CD8-positive, alpha-beta memory T cell (primary cell): ENCODE data around the gene NPAS3. TPM values are rescaled to one million over a fixed set of nuclear protein-coding genes. Genes with fewer than 3 reads are reported as not detected.
A peak's percentile ranks its signal among the peaks of the same experiment; 100 is the strongest.

Experiments
- CTCF ChIA-PET: fragments of 350-600 bp; sonication (Branson Sonifier 250); formaldehyde crosslinking; loops from one replicate; lab custom pipeline; 2021; ENCODE audit warnings: antibody characterized with exemption; lab: Charles Lee
- POLR2A ChIA-PET: fragments of 350-600 bp; sonication (Branson Sonifier 250); formaldehyde crosslinking; loops from one replicate; lab custom pipeline; 2021; ENCODE audit warnings: antibody characterized with exemption; lab: Charles Lee
- DNase-seq, 5 donors: peaks; one replicate each; pipeline versions ENCODE4 v3.0.0 to v3.0.0-alpha.2; 2020 to 2022; ENCODE audit warnings: mixed read lengths in 1 of 5
- H3K27ac ChIP-seq: one replicate; pipeline ENCODE4 v1.7.0; 2013; ENCODE audit warnings: low read depth, mild to moderate bottlenecking, low read length, moderate library complexity
- H3K27me3 ChIP-seq: 2 replicates; pipeline ENCODE4 v1.7.0; 2013; ENCODE audit warnings: low read length, mild to moderate bottlenecking; ENCODE audit not compliant: insufficient read depth, poor library complexity, severe bottlenecking
- H3K36me3 ChIP-seq: 2 replicates; pipeline ENCODE4 v1.7.0; 2013; ENCODE audit warnings: mild to moderate bottlenecking, low read length, moderate library complexity; ENCODE audit not compliant: insufficient read depth
- H3K4me1 ChIP-seq: 2 replicates; pipeline ENCODE4 v1.7.0; 2013; ENCODE audit warnings: mild to moderate bottlenecking, low read length, moderate library complexity; ENCODE audit not compliant: insufficient read depth
- H3K4me3 ChIP-seq: 2 replicates; pipeline ENCODE4 v1.7.0; 2013; ENCODE audit warnings: mild to moderate bottlenecking, low read length
- H3K9me3 ChIP-seq: 2 replicates; pipeline ENCODE4 v1.7.0; 2013; ENCODE audit warnings: mild to moderate bottlenecking, low read length
- H3K27ac Mint-ChIP-seq, 8 donors: one replicate each; pipeline ENCODE4 v1.8.0; 2020 to 2021; ENCODE audit warnings: mixed read lengths in 8 of 8, mild to moderate bottlenecking in 6 of 8, inconsistent platforms in 3 of 8, moderate library complexity in 3 of 8
- H3K27me3 Mint-ChIP-seq, 2 donors: one replicate each; pipeline ENCODE4 v1.8.0; 2020 to 2021; ENCODE audit warnings: mixed read lengths in 2 of 2, mild to moderate bottlenecking in 1 of 2, moderate library complexity in 1 of 2
- H3K36me3 Mint-ChIP-seq, 3 donors: one replicate each; pipeline ENCODE4 v1.8.0; 2020 to 2021; ENCODE audit warnings: mixed read lengths in 3 of 3, inconsistent platforms in 1 of 3, mild to moderate bottlenecking in 1 of 3
- H3K4me1 Mint-ChIP-seq, 3 donors: one replicate each; pipeline ENCODE4 v1.8.0; 2020 to 2021; ENCODE audit warnings: mixed read lengths in 3 of 3, inconsistent platforms in 1 of 3, mild to moderate bottlenecking in 1 of 3
- H3K4me3 Mint-ChIP-seq, 7 donors: one replicate each; pipeline ENCODE4 v1.8.0; 2020 to 2021; ENCODE audit warnings: mixed read lengths in 7 of 7, mild to moderate bottlenecking in 6 of 7, moderate library complexity in 4 of 7, inconsistent platforms in 2 of 7
- H3K9me3 Mint-ChIP-seq, 5 donors: one replicate each; pipeline ENCODE4 v1.8.0; 2020 to 2022; ENCODE audit warnings: mixed read lengths in 5 of 5, mild to moderate bottlenecking in 3 of 5, moderate library complexity in 2 of 5, inconsistent platforms in 1 of 5
- polyA plus RNA-seq: library from polyadenylated mRNA; unstranded; fragments of 300-500 nt; fragmentation: Illumina TruSeq; gene quantifications from one replicate; pipeline ENCODE4 v1.2.3, GENCODE V29; 2021
- total RNA-seq, 2 experiments: library from RNA; stranded (reverse); gene quantifications; one replicate each; pipeline ENCODE4 v1.2.3, GENCODE V29; 2021

NPAS3 gene
- total and polyA plus RNA-seq, 3 experiments from 2014 or later: not detected

DNA sequence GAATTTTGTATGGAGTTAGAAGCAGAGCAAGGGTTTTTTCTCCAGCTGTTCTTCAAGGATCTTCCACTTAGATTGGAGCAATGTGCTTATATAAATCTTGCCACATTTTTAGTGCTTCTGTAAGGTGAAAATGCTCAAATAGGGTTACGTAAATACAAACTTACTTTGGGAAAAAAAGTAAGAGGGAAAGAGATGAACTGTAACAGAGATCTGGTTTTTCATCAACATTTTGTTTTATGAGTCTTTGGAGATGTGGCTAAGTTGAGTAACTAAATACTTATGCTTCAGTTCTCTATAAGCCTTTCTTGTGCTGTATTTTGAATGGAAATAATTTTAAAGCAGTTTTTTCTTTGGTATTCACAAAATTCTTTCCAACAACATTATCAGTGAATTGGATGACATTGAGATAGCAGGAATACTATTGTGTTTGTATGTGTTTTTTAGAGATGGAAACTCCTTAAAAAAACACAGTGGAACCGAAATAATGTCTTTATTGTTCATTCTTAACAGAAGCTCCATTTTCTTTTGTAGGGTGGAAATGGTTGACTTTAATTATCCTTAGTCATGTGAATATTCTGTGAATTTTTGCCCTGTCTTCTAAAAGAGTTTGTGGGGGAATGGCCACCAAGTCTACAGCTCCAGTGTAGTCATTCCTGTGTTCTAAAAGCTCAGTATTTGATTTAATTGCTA lies 45.7 kb downstream of the NPAS3 start:
- no peak for DNase-seq
- Mint-ChIP-seq H3K9me3 (peaks cover 0 to 8% (median 6%) of the 10 kb centered on the region in 5 donors), H3K27ac (no peak overlapping the region), H3K36me3 (no peaks in the 10 kb centered on the region), H3K27me3 (no peaks in the 10 kb centered on the region), H3K4me1 (no peaks in the 10 kb centered on the region), H3K4me3 (no peak overlapping the region)
- Histone ChIP-seq H3K4me1 (no peaks in the 10 kb centered on the region), H3K27ac (no peak overlapping the region), H3K27me3 (no peaks in the 10 kb centered on the region), H3K9me3 (no peaks in the 10 kb centered on the region), H3K36me3 (no peaks in the 10 kb centered on the region), H3K4me3 (no peak overlapping the region)
- POLR2A ChIA-PET: no interaction called here
- CTCF ChIA-PET: no interaction called here

DNA sequence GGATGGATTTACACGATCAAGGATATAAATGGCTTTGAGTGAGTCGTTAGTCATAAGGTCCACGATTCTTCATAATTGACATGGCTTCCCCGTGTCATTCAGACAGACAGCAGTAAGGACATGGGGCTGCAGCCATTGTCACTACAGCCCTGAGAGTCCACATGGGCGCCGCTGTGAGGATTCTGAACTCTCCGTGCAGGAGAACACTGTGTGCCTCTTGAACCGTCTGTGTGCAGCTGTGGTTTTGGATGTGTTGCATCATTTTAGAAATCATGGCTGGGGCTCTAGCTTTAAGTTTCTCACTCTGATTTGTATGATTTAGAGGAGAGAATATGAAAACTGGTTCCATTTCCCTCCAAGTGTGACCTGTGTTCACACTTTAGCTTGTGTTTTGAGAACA lies 47.2 kb downstream of the NPAS3 start:
- Mint-ChIP-seq H3K36me3 (no peaks in the 10 kb centered on the region), H3K27ac (no peak overlapping the region), H3K4me1 (no peaks in the 10 kb centered on the region), H3K9me3 (peaks cover 0 to 12% (median 6%) of the 10 kb centered on the region in 5 donors), H3K27me3 (no peaks in the 10 kb centered on the region), H3K4me3 (no peak overlapping the region)
- Histone ChIP-seq H3K36me3 (no peaks in the 10 kb centered on the region), H3K27ac (no peak overlapping the region), H3K4me1 (no peaks in the 10 kb centered on the region), H3K4me3 (no peak overlapping the region), H3K9me3 (no peaks in the 10 kb centered on the region), H3K27me3 (no peaks in the 10 kb centered on the region)
- DNase-seq: no peak
- CTCF ChIA-PET: no interaction called here
- POLR2A ChIA-PET: no interaction called here

- Mint-ChIP-seq H3K27ac (no peak overlapping the region), H3K9me3 (peaks cover 0 to 15% (median 9%) of the 10 kb centered on the region in 5 donors), H3K4me1 (no peaks in the 10 kb centered on the region), H3K36me3 (no peaks in the 10 kb centered on the region), H3K27me3 (no peaks in the 10 kb centered on the region), H3K4me3 (no peak overlapping the region)
- Histone ChIP-seq H3K4me1 (no peaks in the 10 kb centered on the region), H3K9me3 (no peaks in the 10 kb centered on the region), H3K4me3 (no peak overlapping the region), H3K36me3 (no peaks in the 10 kb centered on the region), H3K27ac (no peak overlapping the region), H3K27me3 (no peaks in the 10 kb centered on the region)
- DNase-seq: no peak
- ChIA-PET CTCF (no interaction called here), POLR2A (no interaction called here)
Observed at GRCh38 chr14:32986791-32987540, 48.3 kb downstream of the NPAS3 start.

- no peaks in the 10 kb centered on the region for H3K27me3 Mint-ChIP-seq
- no peaks in the 10 kb centered on the region for H3K36me3 Mint-ChIP-seq
- Histone ChIP-seq H3K27ac (no peak overlapping the region), H3K36me3 (no peaks in the 10 kb centered on the region), H3K4me3 (no peak overlapping the region), H3K9me3 (no peaks in the 10 kb centered on the region), H3K27me3 (no peaks in the 10 kb centered on the region), H3K4me1 (no peaks in the 10 kb centered on the region)
- ChIA-PET POLR2A (no interaction called here), CTCF (no interaction called here)
- H3K4me1 Mint-ChIP-seq: no peaks in the 10 kb centered on the region
- H3K4me3 Mint-ChIP-seq: no peak overlapping the region
- peaks cover 8 to 14% (median 10%) of the 10 kb centered on the region in 5 donors for H3K9me3 Mint-ChIP-seq
- DNase-seq: no peak
- H3K27ac Mint-ChIP-seq: peak overlapping the region in 1 of 8 donors; percentile 62
Observed at GRCh38 chr14:32991691-32992090, 53.0 kb downstream of the NPAS3 start.

GRCh38 chr14:32993921-32994320 lies 55.2 kb downstream of the NPAS3 start:
- no peak overlapping the region for H3K27ac Mint-ChIP-seq
- no peaks in the 10 kb centered on the region for H3K36me3 Mint-ChIP-seq
- Histone ChIP-seq H3K4me3 (no peak overlapping the region), H3K9me3 (no peaks in the 10 kb centered on the region), H3K27me3 (no peaks in the 10 kb centered on the region), H3K4me1 (no peaks in the 10 kb centered on the region), H3K36me3 (no peaks in the 10 kb centered on the region), H3K27ac (no peak overlapping the region)
- no peaks in the 10 kb centered on the region for H3K27me3 Mint-ChIP-seq
- POLR2A ChIA-PET: no interaction called here
- peaks cover 12 to 19% (median 15%) of the 10 kb centered on the region in 5 donors for H3K9me3 Mint-ChIP-seq
- DNase-seq: no peak
- no peak overlapping the region for H3K4me3 Mint-ChIP-seq
- no peaks in the 10 kb centered on the region for H3K4me1 Mint-ChIP-seq
- CTCF ChIA-PET: no interaction called here

DNA sequence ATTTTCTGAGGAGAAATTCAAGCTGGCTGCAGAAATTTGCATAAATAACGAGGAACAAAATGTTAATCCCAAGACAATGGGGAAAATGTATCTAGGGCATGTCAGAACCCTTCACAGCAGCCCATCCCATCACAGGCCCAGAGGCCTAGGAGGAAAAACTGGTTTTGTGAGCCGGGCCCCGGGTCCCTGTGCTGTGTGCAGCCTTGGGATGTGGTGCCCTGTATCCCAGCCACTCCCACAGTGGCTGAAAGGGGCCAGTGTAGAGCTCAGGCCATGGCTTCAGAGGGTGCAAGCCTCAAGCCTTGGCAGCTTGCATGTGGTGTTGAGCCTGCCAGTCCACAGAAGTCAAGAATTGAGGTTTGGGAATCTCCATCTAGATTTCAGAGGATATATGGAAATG lies 57.7 kb downstream of the NPAS3 start:
- H3K9me3 Mint-ChIP-seq: peaks cover 10 to 16% (median 13%) of the 10 kb centered on the region in 5 donors
- no peaks in the 10 kb centered on the region for H3K36me3 Mint-ChIP-seq
- Histone ChIP-seq H3K9me3 (no peaks in the 10 kb centered on the region), H3K27ac (no peak overlapping the region), H3K36me3 (no peaks in the 10 kb centered on the region), H3K27me3 (no peaks in the 10 kb centered on the region), H3K4me1 (no peaks in the 10 kb centered on the region), H3K4me3 (no peak overlapping the region)
- no peak overlapping the region for H3K4me3 Mint-ChIP-seq
- ChIA-PET CTCF (no interaction called here), POLR2A (no interaction called here)
- H3K4me1 Mint-ChIP-seq: no peaks in the 10 kb centered on the region
- DNase-seq: no peak
- no peaks in the 10 kb centered on the region for H3K27me3 Mint-ChIP-seq
- H3K27ac Mint-ChIP-seq: no peak overlapping the region

GRCh38 chr14:32998433-32998832 lies 59.8 kb downstream of the NPAS3 start:
- Mint-ChIP-seq H3K27me3 (no peaks in the 10 kb centered on the region), H3K36me3 (no peaks in the 10 kb centered on the region), H3K4me3 (no peak overlapping the region), H3K9me3 (peaks cover 4 to 11% (median 6%) of the 10 kb centered on the region in 5 donors), H3K27ac (no peak overlapping the region), H3K4me1 (no peaks in the 10 kb centered on the region)
- Histone ChIP-seq H3K27me3 (no peaks in the 10 kb centered on the region), H3K4me3 (no peak overlapping the region), H3K4me1 (no peaks in the 10 kb centered on the region), H3K36me3 (no peaks in the 10 kb centered on the region), H3K9me3 (no peaks in the 10 kb centered on the region), H3K27ac (no peak overlapping the region)
- CTCF ChIA-PET: no interaction called here
- DNase-seq: no peak
- POLR2A ChIA-PET: no interaction called here

DNA sequence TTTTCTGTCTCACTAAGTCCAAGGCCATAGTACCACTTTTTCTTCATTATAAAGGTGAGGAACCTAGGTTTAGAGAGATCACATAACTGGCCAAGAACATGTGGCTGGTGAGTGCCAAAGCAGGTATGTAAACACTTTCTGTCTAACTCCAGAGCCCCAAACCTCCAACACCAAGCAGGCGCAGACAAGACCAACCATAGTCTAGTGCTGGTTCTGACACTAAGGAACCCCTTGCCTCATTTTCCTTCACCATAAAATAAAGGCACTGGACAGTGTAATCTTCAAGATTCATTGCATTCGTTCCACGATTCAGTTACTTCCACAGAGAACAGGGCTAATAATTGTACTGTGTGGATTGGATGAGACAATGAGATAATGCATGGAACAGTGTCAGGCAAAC lies 71.0 kb downstream of the NPAS3 start:
- Mint-ChIP-seq H3K27me3 (no peaks in the 10 kb centered on the region), H3K27ac (no peak overlapping the region), H3K4me1 (no peaks in the 10 kb centered on the region), H3K4me3 (no peak overlapping the region), H3K36me3 (no peaks in the 10 kb centered on the region), H3K9me3 (peaks cover 0 to 6% (median 5%) of the 10 kb centered on the region in 5 donors)
- Histone ChIP-seq H3K27me3 (no peaks in the 10 kb centered on the region), H3K4me1 (no peaks in the 10 kb centered on the region), H3K36me3 (no peaks in the 10 kb centered on the region), H3K27ac (no peak overlapping the region), H3K4me3 (no peak overlapping the region), H3K9me3 (no peaks in the 10 kb centered on the region)
- DNase-seq: no peak
- ChIA-PET CTCF (no interaction called here), POLR2A (no interaction called here)
